GM12878 (cell line): ENCODE results near the gene RPE65. TPM values are rescaled to one million over a fixed set of nuclear protein-coding genes. Genes with fewer than 3 reads are reported as not detected.
"Not testable (repeated sequence)": the region's sequence is repeated elsewhere in the genome, so short reads cannot be mapped to it uniquely, and the experiment has no call there.

ENCODE experiments used
- ATAC-seq: fragments of 200-7000 bp; cut with Tn5 transposase; 3 replicates; pipeline ENCODE4 v1.9.1; 2020; ENCODE audit warnings: mild to moderate bottlenecking, moderate library complexity
- BruUV-seq: library from RNA; stranded (reverse); fragments of 400-500 nt; replicated peaks from 2 replicates; lab custom pipeline; 2021; lab: Mats Ljungman, UMichigan
- CTCF ChIA-PET: fragments of 300-600 bp; sonication (Branson Sonifier 250); formaldehyde crosslinking; extraction: SDS; loops from one replicate; lab custom pipeline; 2021; ENCODE audit warnings: inconsistent platforms; lab: Yijun Ruan, JAX
- POLR2A ChIA-PET: fragments of 350-600 bp; formaldehyde crosslinking; extraction: SDS; loops from one replicate; lab custom pipeline; 2021; ENCODE audit warnings: inconsistent platforms; lab: Charles Lee
- RAD21 ChIA-PET: fragments of 300-600 bp; sonication (Branson Sonifier 250); formaldehyde crosslinking; loops from one replicate; lab custom pipeline; 2023; ENCODE audit warnings: antibody characterized with exemption; ENCODE audit not compliant: unreplicated experiment; lab: Charles Lee
- SMC1A ChIA-PET: fragments of 300-600 bp; sonication (Branson Sonifier 250); formaldehyde crosslinking; loops from one replicate; lab custom pipeline; 2023; ENCODE audit not compliant: unreplicated experiment, uncharacterized antibody; lab: Charles Lee
- DNase-seq: peaks from one replicate; pipeline ENCODE4 v3.0.0-alpha.2; 2011; ENCODE audit warnings: low read depth, low spot score
- FAIRE-seq: peaks from 3 replicates; lab custom pipeline; 2011; peaks lifted over from hg19 to GRCh38; lab: Jason Lieb, UNC
- H2AFZ ChIP-seq: 2 replicates; pipeline ENCODE4 v1.6.0; 2011; ENCODE audit warnings: low read depth, low read length, control low read depth; ENCODE audit not compliant: control insufficient read depth
- H3K27ac ChIP-seq: 2 replicates; pipeline ENCODE4 v1.5.1; 2011; ENCODE audit warnings: control low read depth; ENCODE audit not compliant: control insufficient read depth, insufficient read depth
- H3K27me3 ChIP-seq, 2 experiments: replicated peaks in 1 of 2; 2 replicates each; pipeline versions ENCODE4 v1.6.0 to v1.6.1; 2011; ENCODE audit warnings: low read length in 1 of 2; ENCODE audit not compliant: control insufficient read depth in 2 of 2, insufficient read depth in 2 of 2
- H3K36me3 ChIP-seq, 2 experiments: 2 replicates each; pipeline ENCODE4 v1.5.1; 2011; ENCODE audit warnings: low read length in 1 of 2; ENCODE audit not compliant: control insufficient read depth in 2 of 2, insufficient read depth in 2 of 2
- H3K4me1 ChIP-seq: 2 replicates; pipeline ENCODE4 v1.6.1; 2011; ENCODE audit warnings: mild to moderate bottlenecking, low read length, moderate library complexity, mixed read lengths; ENCODE audit not compliant: control insufficient read depth, insufficient read depth
- H3K4me2 ChIP-seq: 2 replicates; pipeline ENCODE4 v1.6.0; 2011; ENCODE audit warnings: control low read depth; ENCODE audit not compliant: control insufficient read depth, insufficient read depth
- H3K4me3 ChIP-seq: fragments of 200-600 bp; sonication (generic); 2 replicates; pipeline ENCODE4 v1.5.1; 2016
- H3K79me2 ChIP-seq: 2 replicates; pipeline ENCODE4 v1.6.0; 2011; ENCODE audit warnings: low read length; ENCODE audit not compliant: control insufficient read depth, insufficient read depth
- H3K9ac ChIP-seq: 2 replicates; pipeline ENCODE4 v1.8.0; 2011; ENCODE audit warnings: low read length, control low read depth, mixed read lengths; ENCODE audit not compliant: control insufficient read depth, insufficient read depth
- H3K9me3 ChIP-seq: replicated peaks from 3 replicates; pipeline ENCODE4 v1.5.1; 2011; ENCODE audit warnings: mild to moderate bottlenecking, low read length; ENCODE audit not compliant: control insufficient read depth, insufficient read depth
- H4K20me1 ChIP-seq: 2 replicates; pipeline ENCODE4 v1.6.0; 2011; ENCODE audit not compliant: control insufficient read depth, insufficient read depth
- WGBS: methylation state at CpG from one replicate; pipeline ENCODE4 v1.1.6; 2016; ENCODE audit warnings: low lambda C conversion rate; ENCODE audit not compliant: insufficient replicate concordance, insufficient coverage; ENCODE audit errors: missing lambda C conversion rate; 5-methylcytosine and 5-hydroxymethylcytosine counted together
- in situ Hi-C: fragments of 300-500 bp; cut with MboI; formaldehyde crosslinking; loops from 9 replicates; pipeline ENCODE4 v1.14.3; 2018; ENCODE audit warnings: mixed read lengths
- intact Hi-C: fragments of 100-400 bp; cut with micrococcal nuclease; formaldehyde crosslinking; loops from one replicate; pipeline ENCODE4 v1.14.2; 2022; ENCODE audit not compliant: unreplicated experiment
- polyA plus RNA-seq, 11 experiments: library from polyadenylated mRNA; depleted of rRNA in 4 of 11; unstranded in 6 of 11; stranded (reverse) in 5 of 11; fragments of >200 nt; fragmentation: Nextera tagmentation in 4 of 11; fragmentation: Illumina TruSeq in 1 of 11; extraction: Ambion mirVana in 4 of 11; extraction: Trizol in 1 of 11; gene quantifications; 1 replicate in 1 of 11; 2 replicates in 10 of 11; pipeline versions ENCODE4 v1.2.1 to v1.2.3, GENCODE V29; 2011 to 2016; ENCODE audit warnings: inconsistent platforms in 2 of 11, missing spikeins in 2 of 11, low read depth in 1 of 11
- total RNA-seq, 4 experiments: library from RNA; depleted of rRNA in 3 of 4; stranded (reverse); fragments of >200 nt in 3 of 4; fragmentation: Illumina TruSeq in 1 of 4; extraction: Trizol in 1 of 4; gene quantifications; 2 replicates each; pipeline versions ENCODE4 v1.2.1 to v1.2.3, GENCODE V29; 2013 to 2021

RPE65 gene
- total and polyA plus RNA-seq, 10 of the 15 experiments (the other 5 are each of a cell fraction or from before 2014, with no cell fraction given) = not detected

DNA sequence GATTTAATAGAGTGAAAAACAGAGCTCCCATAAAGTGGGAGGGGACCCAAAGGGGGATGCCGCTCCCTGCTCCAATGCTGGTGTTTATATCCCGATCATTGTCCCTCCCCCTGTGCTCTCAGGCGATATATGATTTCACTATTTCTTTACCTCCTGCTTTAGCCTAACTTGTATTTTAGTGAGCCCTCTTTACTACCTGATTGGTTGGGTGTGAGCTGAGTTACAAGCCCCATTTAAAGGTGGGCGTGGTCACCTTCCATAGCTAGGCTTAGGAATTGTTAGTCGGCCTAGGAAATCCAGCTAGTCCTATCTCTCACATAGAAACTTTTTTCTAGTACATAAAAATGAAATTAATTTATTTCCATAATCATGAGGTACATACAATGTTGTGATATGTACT, 57.3 kb downstream of the RPE65 start:
- H3K4me3 ChIP-seq, H3K79me2 ChIP-seq, BruUV-seq, H4K20me1 ChIP-seq, RAD21 ChIA-PET, H3K4me1 ChIP-seq, intact Hi-C loops, DNase-seq, H3K27ac ChIP-seq, ATAC-seq, FAIRE-seq, H3K4me2 ChIP-seq, H3K9ac ChIP-seq, POLR2A ChIA-PET, H3K36me3 ChIP-seq, H3K27me3 ChIP-seq, H3K9me3 ChIP-seq, H2AFZ ChIP-seq, in situ Hi-C loops: not testable (repeated sequence)
- SMC1A ChIA-PET = interaction anchor here (1.3 kb wide), 1 partner anchor 277 kb away, joined by 3 read pairs; no protein-coding TSS in a partner anchor
- WGBS = 66% methylated on average over 5 of the region's 5 CpGs
- CTCF ChIA-PET = interaction anchor here (0.7 to 1.0 kb wide), 3 partner anchors 50 to 1067 kb away, joined by 3 to 4 read pairs (median 3); no protein-coding TSS in a partner anchor

DNA sequence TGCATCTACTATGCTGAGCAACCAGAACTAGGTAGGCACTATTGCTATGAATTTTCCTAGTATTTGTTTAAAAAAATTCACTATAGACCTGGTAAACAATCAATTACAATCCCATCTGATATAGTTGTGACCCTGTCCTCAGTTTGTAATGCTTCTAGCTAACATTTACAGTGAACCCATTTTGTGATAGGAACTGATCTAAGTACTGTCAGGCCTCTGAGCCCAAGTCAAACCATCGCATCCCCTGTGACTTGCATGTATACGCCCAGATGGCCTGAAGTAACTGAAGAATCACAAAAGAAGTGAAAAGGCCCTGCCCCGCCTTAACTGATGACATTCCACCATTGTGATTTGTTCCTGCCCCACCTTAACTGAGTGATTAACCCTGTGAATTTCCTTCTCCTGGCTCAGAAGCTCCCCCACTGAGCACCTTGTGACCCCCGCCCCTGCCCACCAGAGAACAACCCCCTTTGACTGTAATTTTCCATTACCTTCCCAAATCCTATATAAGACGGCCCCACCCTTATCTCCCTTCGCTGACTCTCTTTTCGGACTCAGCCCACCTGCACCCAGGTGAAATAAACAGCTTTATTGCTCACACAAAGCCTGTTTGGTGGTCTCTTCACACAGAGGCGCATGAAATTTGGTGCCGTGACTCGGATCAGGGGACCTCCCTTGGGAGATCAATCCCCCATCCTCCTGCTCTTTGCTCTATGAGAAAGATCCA, 63.8 kb downstream of the RPE65 start:
- H2AFZ ChIP-seq, intact Hi-C loops, H3K4me3 ChIP-seq, H4K20me1 ChIP-seq, SMC1A ChIA-PET, DNase-seq, H3K79me2 ChIP-seq, POLR2A ChIA-PET, H3K9me3 ChIP-seq, H3K9ac ChIP-seq, H3K4me2 ChIP-seq, ATAC-seq, H3K27ac ChIP-seq, FAIRE-seq, H3K27me3 ChIP-seq, H3K36me3 ChIP-seq, BruUV-seq, RAD21 ChIA-PET, in situ Hi-C loops, H3K4me1 ChIP-seq: not testable (repeated sequence)
- WGBS = 46% methylated on average over 9 of the region's 10 CpGs
- CTCF ChIA-PET = interaction anchor here (0.9 kb wide), 1 partner anchor 265 kb away, joined by 3 read pairs; no protein-coding TSS in a partner anchor
